K562 (cell line): ENCODE measurements around the gene SCAP. TPM values are rescaled to one million over a fixed set of nuclear protein-coding genes. Genes with fewer than 3 reads are reported as not detected.

ENCODE experiments used
- FIP1L1 ChIP-seq: fragments of 200-400 bp; formaldehyde crosslinking; IDR thresholded peaks from 2 replicates; pipeline ENCODE4 v1.6.1; 2018; ENCODE audit warnings: mild to moderate bottlenecking, low read depth, low read length; ENCODE audit not compliant: poor library complexity, severe bottlenecking
- L3MBTL2 ChIP-seq: fragments of 450-650 bp; IDR thresholded peaks from 2 replicates; pipeline ENCODE4 v1.6.1; 2016; ENCODE audit warnings: mild to moderate bottlenecking, moderate library complexity
- NCOA2 ChIP-seq, 2 experiments: fragments of 450-650 bp; IDR thresholded peaks; 2 replicates each; pipeline ENCODE4 v1.6.1; 2018; ENCODE audit warnings: mild to moderate bottlenecking in 2 of 2, moderate library complexity in 1 of 2; ENCODE audit not compliant: partially characterized antibody in 2 of 2
- POU5F1 ChIP-seq: fragments of 150-350 bp; IDR thresholded peaks from 2 replicates; pipeline ENCODE4 v1.6.1; 2014; ENCODE audit warnings: borderline replicate concordance, low read length, low read depth, mild to moderate bottlenecking; ENCODE audit not compliant: partially characterized antibody
- TFAM ChIP-seq: fragments of 250-450 bp; sonication (Bioruptor Pico); conservative IDR thresholded peaks from 2 replicates; pipeline ENCODE4 v1.5.0; 2021; ENCODE audit warnings: mild to moderate bottlenecking, moderate library complexity
- ZNF165 ChIP-seq: fragments of 250-450 bp; sonication (Bioruptor Pico); IDR thresholded peaks from 2 replicates; pipeline ENCODE4 v1.4.0; 2020; ENCODE audit warnings: borderline replicate concordance
- ZNF592 ChIP-seq: fragments of 450-650 bp; IDR thresholded peaks from 2 replicates; pipeline ENCODE4 v1.6.1; 2017; ENCODE audit warnings: antibody characterized with exemption, mild to moderate bottlenecking
- polyA plus RNA-seq, 8 experiments: library from polyadenylated mRNA; depleted of rRNA in 4 of 8; stranded (reverse) in 5 of 8; unstranded in 3 of 8; fragments of >200 nt; fragmentation: Nextera tagmentation in 2 of 8; fragmentation: Illumina TruSeq in 1 of 8; extraction: Ambion mirVana in 2 of 8; extraction: Trizol in 1 of 8; gene quantifications; 2 replicates each; pipeline versions ENCODE4 v1.2.1 to v1.2.3, GENCODE V29; 2011 to 2014; ENCODE audit warnings: inconsistent platforms in 1 of 8, missing spikeins in 1 of 8
- total RNA-seq, 7 experiments: library from RNA; depleted of rRNA in 6 of 7; stranded (reverse); fragments of >200 nt in 6 of 7; fragmentation: Illumina TruSeq in 2 of 7; extraction: Trizol in 2 of 7; gene quantifications; 2 replicates each; pipeline versions ENCODE4 v1.2.1 to v1.2.3, GENCODE V29; 2011 to 2021; ENCODE audit warnings: low replicate concordance in 1 of 7
- TF ChIP-seq, protein P1 (sequence below), 2 experiments: fragments of 450-650 bp; formaldehyde crosslinking in 1 of 2; IDR thresholded peaks; 2 replicates each; pipeline versions ENCODE4 v1.4.0 to v1.6.1; 2014 to 2020; ENCODE audit warnings: mild to moderate bottlenecking in 2 of 2, borderline replicate concordance in 1 of 2, low read depth in 1 of 2

Gene SCAP
- total and polyA plus RNA-seq, 9 of the 15 experiments (the other 6 are each of a cell fraction or from before 2014, with no cell fraction given): 2.6 to 104 (median 37.8) TPM

DNA sequence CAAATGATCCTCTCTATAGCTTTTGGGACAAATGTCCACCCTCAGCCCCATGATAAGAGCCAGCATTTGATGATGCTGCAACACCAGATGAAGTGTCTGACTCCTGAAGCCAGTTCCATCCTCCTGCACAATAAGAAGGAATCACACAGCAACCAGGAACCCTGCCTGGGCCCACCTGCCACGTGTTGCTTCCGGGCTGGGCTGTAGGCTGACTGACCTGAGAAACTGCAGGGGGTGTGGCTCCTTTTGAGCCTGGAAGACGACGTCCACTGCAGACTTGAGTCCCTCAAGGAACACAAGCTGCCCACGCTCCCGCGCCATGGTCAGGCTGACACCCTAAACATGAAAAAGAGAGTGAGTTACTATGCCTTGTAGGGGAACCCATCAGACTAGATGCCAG is 28.4 kb upstream of the SCAP start (continued):
- TF ChIP-seq, protein P1, sequence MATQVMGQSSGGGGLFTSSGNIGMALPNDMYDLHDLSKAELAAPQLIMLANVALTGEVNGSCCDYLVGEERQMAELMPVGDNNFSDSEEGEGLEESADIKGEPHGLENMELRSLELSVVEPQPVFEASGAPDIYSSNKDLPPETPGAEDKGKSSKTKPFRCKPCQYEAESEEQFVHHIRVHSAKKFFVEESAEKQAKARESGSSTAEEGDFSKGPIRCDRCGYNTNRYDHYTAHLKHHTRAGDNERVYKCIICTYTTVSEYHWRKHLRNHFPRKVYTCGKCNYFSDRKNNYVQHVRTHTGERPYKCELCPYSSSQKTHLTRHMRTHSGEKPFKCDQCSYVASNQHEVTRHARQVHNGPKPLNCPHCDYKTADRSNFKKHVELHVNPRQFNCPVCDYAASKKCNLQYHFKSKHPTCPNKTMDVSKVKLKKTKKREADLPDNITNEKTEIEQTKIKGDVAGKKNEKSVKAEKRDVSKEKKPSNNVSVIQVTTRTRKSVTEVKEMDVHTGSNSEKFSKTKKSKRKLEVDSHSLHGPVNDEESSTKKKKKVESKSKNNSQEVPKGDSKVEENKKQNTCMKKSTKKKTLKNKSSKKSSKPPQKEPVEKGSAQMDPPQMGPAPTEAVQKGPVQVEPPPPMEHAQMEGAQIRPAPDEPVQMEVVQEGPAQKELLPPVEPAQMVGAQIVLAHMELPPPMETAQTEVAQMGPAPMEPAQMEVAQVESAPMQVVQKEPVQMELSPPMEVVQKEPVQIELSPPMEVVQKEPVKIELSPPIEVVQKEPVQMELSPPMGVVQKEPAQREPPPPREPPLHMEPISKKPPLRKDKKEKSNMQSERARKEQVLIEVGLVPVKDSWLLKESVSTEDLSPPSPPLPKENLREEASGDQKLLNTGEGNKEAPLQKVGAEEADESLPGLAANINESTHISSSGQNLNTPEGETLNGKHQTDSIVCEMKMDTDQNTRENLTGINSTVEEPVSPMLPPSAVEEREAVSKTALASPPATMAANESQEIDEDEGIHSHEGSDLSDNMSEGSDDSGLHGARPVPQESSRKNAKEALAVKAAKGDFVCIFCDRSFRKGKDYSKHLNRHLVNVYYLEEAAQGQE (IDR thresholded peaks at IDR 0.05; ENCODE audit: borderline replicate concordance): no peak
- TF ChIP-seq, protein P1 (CRISPR knock-in tag; IDR thresholded peaks at IDR 0.05; ENCODE audit: low read depth): no peak
- no peak for TF ChIP-seq POU5F1
- no peak for TF ChIP-seq FIP1L1
- TF ChIP-seq L3MBTL2: peak; percentile 77
- TF ChIP-seq ZNF592: peak; percentile 77
- TF ChIP-seq TFAM: no peak
- no peak for TF ChIP-seq ZNF165
- TF ChIP-seq NCOA2 (IDR thresholded peaks at IDR 0.05; ENCODE audit: partially characterized antibody in 2 of 2): no peak
- TF ChIP-seq, all 486 proteins: peak for 8
